Keratinocyte (primary cell): Measurements from ENCODE around the gene PIN1. TPM values are rescaled to one million over a fixed set of nuclear protein-coding genes. Genes with fewer than 3 reads are reported as not detected.

Source experiments
- DNase-seq: peaks from one replicate; pipeline ENCODE4 v3.0.0-alpha.2; 2011; ENCODE audit warnings: low read depth, missing footprints, low spot score
- FAIRE-seq: peaks from 2 replicates; lab custom pipeline; 2011; peaks lifted over from hg19 to GRCh38; lab: Jason Lieb, UNC
- H2AFZ ChIP-seq: 2 replicates; pipeline ENCODE4 v1.6.0; 2012; ENCODE audit warnings: low read length, control low read depth, inconsistent platforms; ENCODE audit not compliant: control insufficient read depth
- H3K27ac ChIP-seq: 2 replicates; pipeline ENCODE4 v1.5.1; 2011; ENCODE audit warnings: low read length; ENCODE audit not compliant: control insufficient read depth, insufficient read depth
- H3K27me3 ChIP-seq: 3 replicates; pipeline ENCODE4 v1.6.0; 2011; ENCODE audit warnings: low read length; ENCODE audit not compliant: control insufficient read depth, insufficient read depth; ENCODE audit errors: extremely low read depth
- H3K36me3 ChIP-seq, 2 experiments: 2 replicates in 1 of 2; 3 replicates in 1 of 2; pipeline ENCODE4 v1.5.1; 2011; ENCODE audit warnings: low read length in 2 of 2, mild to moderate bottlenecking in 1 of 2; ENCODE audit not compliant: control insufficient read depth in 2 of 2, insufficient read depth in 2 of 2; ENCODE audit errors: extremely low read depth in 1 of 2
- H3K4me1 ChIP-seq: 3 replicates; pipeline ENCODE4 v1.5.1; 2011; ENCODE audit warnings: low read length; ENCODE audit not compliant: control insufficient read depth, insufficient read depth; ENCODE audit errors: extremely low read depth
- H3K4me2 ChIP-seq: 3 replicates; pipeline ENCODE4 v1.6.0; 2011; ENCODE audit warnings: low read depth, low read length; ENCODE audit not compliant: control insufficient read depth, insufficient read depth; ENCODE audit errors: extremely low read depth
- H3K4me3 ChIP-seq, 3 experiments: fragments of 200-600 bp in 1 of 3; sonication (generic) in 1 of 3; 2 replicates in 2 of 3; 3 replicates in 1 of 3; pipeline ENCODE4 v1.5.1; 2011 to 2016; ENCODE audit warnings: low read length in 3 of 3, mild to moderate bottlenecking in 3 of 3, control low read depth in 2 of 3, inconsistent platforms in 1 of 3, low read depth in 1 of 3, mixed read lengths in 1 of 3, mixed run types in 1 of 3, moderate library complexity in 1 of 3; ENCODE audit not compliant: control insufficient read depth in 2 of 3, insufficient read depth in 2 of 3; ENCODE audit errors: extremely low read depth in 1 of 3
- H3K79me2 ChIP-seq: 2 replicates; pipeline ENCODE4 v1.6.0; 2012; ENCODE audit warnings: low read length; ENCODE audit not compliant: control insufficient read depth, insufficient read depth
- H3K9ac ChIP-seq: 3 replicates; pipeline ENCODE4 v1.6.0; 2011; ENCODE audit warnings: low read length; ENCODE audit not compliant: control insufficient read depth, insufficient read depth; ENCODE audit errors: extremely low read depth
- H3K9me1 ChIP-seq: 3 replicates; pipeline ENCODE4 v1.6.0; 2011; ENCODE audit warnings: low read length; ENCODE audit not compliant: control insufficient read depth, insufficient read depth; ENCODE audit errors: extremely low read depth
- H3K9me3 ChIP-seq: 2 replicates; pipeline ENCODE4 v1.5.1; 2012; ENCODE audit warnings: low read depth, low read length; ENCODE audit not compliant: control insufficient read depth
- H4K20me1 ChIP-seq: 3 replicates; pipeline ENCODE4 v1.6.0; 2011; ENCODE audit warnings: low read length; ENCODE audit not compliant: control insufficient read depth, insufficient read depth; ENCODE audit errors: extremely low read depth
- CTCF ChIP-seq, 3 experiments: IDR thresholded peaks in 1 of 3; conservative IDR thresholded peaks in 1 of 3; optimal IDR thresholded peaks in 1 of 3; 2 replicates in 2 of 3; 3 replicates in 1 of 3; pipeline versions ENCODE3 to v1.5.1; 2011; ENCODE audit warnings: low read length in 3 of 3, mild to moderate bottlenecking in 3 of 3, moderate library complexity in 2 of 3, control low read depth in 1 of 3, inconsistent platforms in 1 of 3; ENCODE audit not compliant: insufficient read depth in 2 of 3; ENCODE audit errors: extremely low read depth in 1 of 3
- EZH2 ChIP-seq: IDR thresholded peaks from one replicate; pipeline ENCODE4 v1.6.1; 2012; ENCODE audit warnings: inconsistent platforms, mild to moderate bottlenecking, low read length, moderate library complexity
- dilution Hi-C: fragments of 300-500 bp; cut with MboI; formaldehyde crosslinking; loops from one replicate; pipeline ENCODE4 v1.7.0; 2020; ENCODE audit warnings: low sequenced_read_pairs; ENCODE audit not compliant: extremely low pct_ligation_motif_present
- polyA plus RNA-seq, 5 experiments: library from polyadenylated mRNA; depleted of rRNA in 3 of 5; stranded (reverse) in 3 of 5; stranded (forward) in 1 of 5; unstranded in 1 of 5; fragments of >200 nt; gene quantifications; 1 replicate in 1 of 5; 2 replicates in 3 of 5; 3 replicates in 1 of 5; pipeline versions ENCODE4 v1.2.1 to v1.2.3, GENCODE V29; 2011 to 2012; ENCODE audit warnings: missing spikeins in 2 of 5, low read depth in 1 of 5, low replicate concordance in 1 of 5

Gene PIN1
- polyA plus RNA-seq, 1 donor (not counting 4 experiments of a cell fraction or from before 2014, with no cell fraction given): 39.8 TPM

GRCh38 chr19:9848762-9849161 is 13.6 kb downstream of the PIN1 start:
- Histone ChIP-seq H3K9ac (no peak overlapping the region), H3K36me3 (peaks cover 18 to 21% of the 10 kb centered on the region in 2 experiments), H3K4me1 (peaks cover 14% of the 10 kb centered on the region), H3K4me3 (no peak overlapping the region), H3K9me1 (no peaks in the 10 kb centered on the region), H2AFZ (no peak overlapping the region), H3K27me3 (no peaks in the 10 kb centered on the region), H3K4me2 (no peak overlapping the region), H3K27ac (no peak overlapping the region), H3K9me3 (no peaks in the 10 kb centered on the region), H3K79me2 (peaks cover 3% of the 10 kb centered on the region), H4K20me1 (no peaks in the 10 kb centered on the region)
- dilution Hi-C loops: no loop called here
- no peak for FAIRE-seq
- DNase-seq: no peak
- TF ChIP-seq CTCF (optimal IDR thresholded peaks at IDR 0.05 in 1 of 3, IDR thresholded peaks at IDR 0.05 in 1 of 3, conservative IDR thresholded peaks at IDR 0.05 in 1 of 3; ENCODE audit: extremely low read depth in 1 of 3, insufficient read depth in 2 of 3, low read length in 3 of 3) (no peak), EZH2 (no peak)

- Histone ChIP-seq H3K4me1 (peaks cover 14% of the 10 kb centered on the region), H3K9me3 (no peaks in the 10 kb centered on the region), H3K4me2 (no peak overlapping the region), H2AFZ (no peak overlapping the region), H3K79me2 (peaks cover 3% of the 10 kb centered on the region), H3K27ac (no peak overlapping the region), H3K27me3 (no peaks in the 10 kb centered on the region), H4K20me1 (no peaks in the 10 kb centered on the region), H3K4me3 (no peak overlapping the region), H3K36me3 (peaks cover 14% of the 10 kb centered on the region in 2 experiments), H3K9me1 (no peaks in the 10 kb centered on the region), H3K9ac (no peak overlapping the region)
- no peak for FAIRE-seq
- no peak for DNase-seq
- TF ChIP-seq CTCF (optimal IDR thresholded peaks at IDR 0.05 in 1 of 3, IDR thresholded peaks at IDR 0.05 in 1 of 3, conservative IDR thresholded peaks at IDR 0.05 in 1 of 3; ENCODE audit: extremely low read depth in 1 of 3, insufficient read depth in 2 of 3, low read length in 3 of 3) (no peak), EZH2 (no peak)
- dilution Hi-C loops: no loop called here
Observed at GRCh38 chr19:9849791-9850190, 14.7 kb downstream of the PIN1 start.
